Adrenal gland (tissue), 5 donors: Measurements from ENCODE around the gene COMT.

Experiments
- POLR2A ChIP-seq, 2 donors: fragments of 450-650 bp; IDR thresholded peaks; one replicate each; pipeline ENCODE4 v1.6.1; 2017; ENCODE audit warnings: antibody characterized with exemption in 2 of 2, mild to moderate bottlenecking in 2 of 2, moderate library complexity in 1 of 2
- TF ChIP-seq, protein P1 (sequence below), 6 experiments: fragments of 450-650 bp in 4 of 6; fragments of 200-600 bp in 2 of 6; sonication (generic) in 1 of 6; IDR thresholded peaks; 1 replicate in 5 of 6; 2 replicates in 1 of 6; pipeline versions ENCODE4 v1.5.1 to v1.8.0; 2016 to 2021; ENCODE audit warnings: antibody characterized with exemption in 6 of 6, mild to moderate bottlenecking in 2 of 6, moderate library complexity in 1 of 6
- donor health status: DM: no; HTN: no; CAD: no.

GRCh38 chr22:19893363-19893762, 48.2 kb upstream of the COMT start:
- TF ChIP-seq, protein P1, sequence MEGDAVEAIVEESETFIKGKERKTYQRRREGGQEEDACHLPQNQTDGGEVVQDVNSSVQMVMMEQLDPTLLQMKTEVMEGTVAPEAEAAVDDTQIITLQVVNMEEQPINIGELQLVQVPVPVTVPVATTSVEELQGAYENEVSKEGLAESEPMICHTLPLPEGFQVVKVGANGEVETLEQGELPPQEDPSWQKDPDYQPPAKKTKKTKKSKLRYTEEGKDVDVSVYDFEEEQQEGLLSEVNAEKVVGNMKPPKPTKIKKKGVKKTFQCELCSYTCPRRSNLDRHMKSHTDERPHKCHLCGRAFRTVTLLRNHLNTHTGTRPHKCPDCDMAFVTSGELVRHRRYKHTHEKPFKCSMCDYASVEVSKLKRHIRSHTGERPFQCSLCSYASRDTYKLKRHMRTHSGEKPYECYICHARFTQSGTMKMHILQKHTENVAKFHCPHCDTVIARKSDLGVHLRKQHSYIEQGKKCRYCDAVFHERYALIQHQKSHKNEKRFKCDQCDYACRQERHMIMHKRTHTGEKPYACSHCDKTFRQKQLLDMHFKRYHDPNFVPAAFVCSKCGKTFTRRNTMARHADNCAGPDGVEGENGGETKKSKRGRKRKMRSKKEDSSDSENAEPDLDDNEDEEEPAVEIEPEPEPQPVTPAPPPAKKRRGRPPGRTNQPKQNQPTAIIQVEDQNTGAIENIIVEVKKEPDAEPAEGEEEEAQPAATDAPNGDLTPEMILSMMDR (IDR thresholded peaks at IDR 0.05) = no peak
- TF ChIP-seq POLR2A (IDR thresholded peaks at IDR 0.05) = no peak
